ENCODE measurements around the gene ZFYVE21.
A peak's percentile ranks its signal among the peaks of the same experiment; 100 is the strongest.

ZFYVE21 gene

GRCh38 chr14:103737432-103738045, 21.9 kb downstream of the ZFYVE21 start:
- no peak for DNase-seq (ENCODE audit: low read depth in 2 of 2)

- no peak for DNase-seq (ENCODE audit: low read depth in 2 of 2)
Observed at GRCh38 chr14:103738166-103738565, 22.6 kb downstream of the ZFYVE21 start.

- DNase-seq (ENCODE audit: low read depth in 2 of 2), result no peak
Observed at GRCh38 chr14:103738701-103739451, 23.3 kb downstream of the ZFYVE21 start.

GRCh38 chr14:103739466-103739792, 23.8 kb downstream of the ZFYVE21 start:
- no peak for DNase-seq (ENCODE audit: low read depth in 2 of 2)

- DNase-seq (ENCODE audit: low read depth in 2 of 2), result no peak
Observed at GRCh38 chr14:103739793-103740501, 24.3 kb downstream of the ZFYVE21 start.

GRCh38 chr14:103740991-103741689, 25.5 kb downstream of the ZFYVE21 start:
- no peak for DNase-seq (ENCODE audit: low read depth in 2 of 2)

- no peak for DNase-seq (ENCODE audit: low read depth in 2 of 2)
Observed at GRCh38 chr14:103741876-103742275, 26.3 kb downstream of the ZFYVE21 start.

GRCh38 chr14:103742499-103743255, 27.1 kb downstream of the ZFYVE21 start:
- DNase-seq (ENCODE audit: low read depth in 2 of 2), result no peak

GRCh38 chr14:103743691-103744090, 28.1 kb downstream of the ZFYVE21 start:
- DNase-seq (ENCODE audit: low read depth in 2 of 2), result no peak

- DNase-seq (ENCODE audit: low read depth in 2 of 2), result no peak
Observed at GRCh38 chr14:103744621-103745395, 29.2 kb downstream of the ZFYVE21 start.

GRCh38 chr14:103745424-103745823, 29.8 kb downstream of the ZFYVE21 start:
- DNase-seq (ENCODE audit: low read depth in 2 of 2), result no peak

GRCh38 chr14:103746701-103747100, 31.1 kb downstream of the ZFYVE21 start:
- no peak for DNase-seq (ENCODE audit: low read depth in 2 of 2)

GRCh38 chr14:103748534-103748857, 32.9 kb downstream of the ZFYVE21 start:
- peak; percentile 14 to 40 for DNase-seq (ENCODE audit: low read depth in 2 of 2)

GRCh38 chr14:103749452-103749851, 33.8 kb downstream of the ZFYVE21 start:
- no peak for DNase-seq (ENCODE audit: low read depth in 2 of 2)

- no peak for DNase-seq (ENCODE audit: low read depth in 2 of 2)
Observed at GRCh38 chr14:103749860-103750259, 34.2 kb downstream of the ZFYVE21 start.

GRCh38 chr14:103753774-103754173, 38.2 kb downstream of the ZFYVE21 start:
- DNase-seq (ENCODE audit: low read depth in 2 of 2), result no peak

GRCh38 chr14:103755060-103755459, 39.5 kb downstream of the ZFYVE21 start:
- no peak for DNase-seq (ENCODE audit: low read depth in 2 of 2)

- no peak for DNase-seq (ENCODE audit: low read depth in 2 of 2)
Observed at GRCh38 chr14:103758059-103758776, 42.6 kb downstream of the ZFYVE21 start.

- DNase-seq (ENCODE audit: low read depth in 2 of 2), result no peak
Observed at GRCh38 chr14:103762036-103762435, 46.4 kb downstream of the ZFYVE21 start.

GRCh38 chr14:103762541-103762940, 46.9 kb downstream of the ZFYVE21 start:
- no peak for DNase-seq (ENCODE audit: low read depth in 2 of 2)
